DND-41 (cell line): ENCODE results near the gene GNRH2.

ENCODE experiments used
- ATAC-seq: fragments of 200-7000 bp; cut with Tn5 transposase; 3 replicates; pipeline ENCODE4 v1.9.1; 2021; ENCODE audit warnings: low read depth; ENCODE audit not compliant: insufficient read depth
- DNase-seq: peaks from one replicate; pipeline ENCODE4 v3.0.0-alpha.2; 2020
- H2AFZ ChIP-seq: 2 replicates; pipeline ENCODE4 v1.6.0; 2012; ENCODE audit warnings: low read depth, low read length
- H3K27ac ChIP-seq: 2 replicates; pipeline ENCODE4 v1.5.1; 2012; ENCODE audit warnings: low read length, inconsistent platforms
- H3K27me3 ChIP-seq: fragments of 200-600 bp; sonication (generic); 2 replicates; pipeline ENCODE4 v1.6.0; 2012; ENCODE audit warnings: low read length, mild to moderate bottlenecking, inconsistent platforms; ENCODE audit not compliant: insufficient read depth, poor library complexity
- H3K36me3 ChIP-seq: 2 replicates; pipeline ENCODE4 v1.5.1; 2012; ENCODE audit warnings: low read length, inconsistent platforms; ENCODE audit not compliant: insufficient read depth
- H3K4me1 ChIP-seq: 2 replicates; pipeline ENCODE4 v1.5.1; 2012; ENCODE audit warnings: mild to moderate bottlenecking, low read length; ENCODE audit not compliant: insufficient read depth
- H3K4me2 ChIP-seq: 2 replicates; pipeline ENCODE4 v1.6.0; 2012; ENCODE audit warnings: mild to moderate bottlenecking, moderate library complexity, low read length, inconsistent platforms; ENCODE audit not compliant: insufficient read depth
- H3K4me3 ChIP-seq, 2 experiments: fragments of 200-600 bp in 1 of 2; shearing (Covaris generic) in 1 of 2; 2 replicates each; pipeline ENCODE4 v1.5.1; 2012 to 2016; ENCODE audit warnings: inconsistent platforms in 2 of 2, low read length in 2 of 2, mild to moderate bottlenecking in 2 of 2, low read depth in 1 of 2, moderate library complexity in 1 of 2
- H3K79me2 ChIP-seq: 2 replicates; pipeline ENCODE4 v1.6.0; 2012; ENCODE audit warnings: low read length, inconsistent platforms; ENCODE audit not compliant: insufficient read depth
- H3K9ac ChIP-seq: 2 replicates; pipeline ENCODE4 v1.6.0; 2012; ENCODE audit warnings: low read depth, mild to moderate bottlenecking, inconsistent platforms, low read length, moderate library complexity
- H3K9me3 ChIP-seq: 2 replicates; pipeline ENCODE4 v1.5.1; 2012; ENCODE audit warnings: low read length, moderate library complexity, mild to moderate bottlenecking, inconsistent platforms; ENCODE audit not compliant: insufficient read depth, severe bottlenecking
- H4K20me1 ChIP-seq: 2 replicates; pipeline ENCODE4 v1.6.0; 2012; ENCODE audit warnings: low read length; ENCODE audit not compliant: insufficient read depth
- EZH2 ChIP-seq: IDR thresholded peaks from 3 replicates; pipeline ENCODE4 v1.6.1; 2012; ENCODE audit warnings: borderline replicate concordance, low read depth, mild to moderate bottlenecking, moderate library complexity, low read length, inconsistent platforms; ENCODE audit not compliant: severe bottlenecking
- TF ChIP-seq, protein P1 (sequence below): IDR thresholded peaks from 2 replicates; pipeline ENCODE4 v1.5.1; 2012; ENCODE audit warnings: borderline replicate concordance, low read length, moderate library complexity, mild to moderate bottlenecking; ENCODE audit not compliant: poor library complexity, severe bottlenecking; ENCODE audit errors: extremely low read depth

Gene GNRH2

DNA sequence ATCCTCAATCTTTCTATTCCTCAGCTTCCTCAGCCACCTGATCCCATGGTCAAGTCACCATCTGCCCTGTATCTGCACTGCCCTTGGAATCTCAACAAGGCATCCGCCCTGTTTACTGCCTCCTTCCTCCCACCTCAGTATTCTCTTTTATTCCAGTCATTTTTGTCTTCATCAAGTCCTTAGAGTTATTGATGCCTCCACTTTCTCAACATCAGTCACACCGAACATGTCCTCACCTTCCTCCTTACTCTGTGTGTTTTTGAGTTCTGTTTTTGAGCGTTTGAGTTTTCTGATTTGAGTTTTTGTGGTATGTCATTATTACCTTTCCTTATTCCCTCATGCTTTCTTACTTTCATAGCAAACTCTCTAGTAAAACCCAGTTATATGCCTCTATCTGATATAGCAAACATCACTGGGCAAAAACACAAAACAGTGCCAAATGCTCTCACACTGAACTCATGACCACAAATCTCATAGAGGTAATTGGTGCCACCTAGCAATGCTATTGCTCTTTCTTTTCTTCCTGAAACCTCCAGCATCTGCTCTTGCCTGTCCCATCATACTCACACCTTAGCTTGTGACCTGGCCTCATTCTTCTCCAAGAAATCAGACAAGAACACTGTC lies 11.8 kb upstream of the GNRH2 start:
- H3K27me3 ChIP-seq, result no peaks in the 10 kb centered on the region
- no peak overlapping the region for H3K9ac ChIP-seq
- H3K4me1 ChIP-seq, result no peaks in the 10 kb centered on the region
- H3K79me2 ChIP-seq, result no peaks in the 10 kb centered on the region
- no peaks in the 10 kb centered on the region for H4K20me1 ChIP-seq
- H3K4me3 ChIP-seq, result no peak overlapping the region
- H3K36me3 ChIP-seq, result peaks cover 83% of the 10 kb centered on the region
- no peaks in the 10 kb centered on the region for H3K9me3 ChIP-seq
- DNase-seq (no peak), ATAC-seq (no peak)
- H3K27ac ChIP-seq, result no peak overlapping the region
- TF ChIP-seq, protein P1, sequence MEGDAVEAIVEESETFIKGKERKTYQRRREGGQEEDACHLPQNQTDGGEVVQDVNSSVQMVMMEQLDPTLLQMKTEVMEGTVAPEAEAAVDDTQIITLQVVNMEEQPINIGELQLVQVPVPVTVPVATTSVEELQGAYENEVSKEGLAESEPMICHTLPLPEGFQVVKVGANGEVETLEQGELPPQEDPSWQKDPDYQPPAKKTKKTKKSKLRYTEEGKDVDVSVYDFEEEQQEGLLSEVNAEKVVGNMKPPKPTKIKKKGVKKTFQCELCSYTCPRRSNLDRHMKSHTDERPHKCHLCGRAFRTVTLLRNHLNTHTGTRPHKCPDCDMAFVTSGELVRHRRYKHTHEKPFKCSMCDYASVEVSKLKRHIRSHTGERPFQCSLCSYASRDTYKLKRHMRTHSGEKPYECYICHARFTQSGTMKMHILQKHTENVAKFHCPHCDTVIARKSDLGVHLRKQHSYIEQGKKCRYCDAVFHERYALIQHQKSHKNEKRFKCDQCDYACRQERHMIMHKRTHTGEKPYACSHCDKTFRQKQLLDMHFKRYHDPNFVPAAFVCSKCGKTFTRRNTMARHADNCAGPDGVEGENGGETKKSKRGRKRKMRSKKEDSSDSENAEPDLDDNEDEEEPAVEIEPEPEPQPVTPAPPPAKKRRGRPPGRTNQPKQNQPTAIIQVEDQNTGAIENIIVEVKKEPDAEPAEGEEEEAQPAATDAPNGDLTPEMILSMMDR, result no peak
- no peak for TF ChIP-seq EZH2
- no peak overlapping the region for H2AFZ ChIP-seq
- no peak overlapping the region for H3K4me2 ChIP-seq

DNA sequence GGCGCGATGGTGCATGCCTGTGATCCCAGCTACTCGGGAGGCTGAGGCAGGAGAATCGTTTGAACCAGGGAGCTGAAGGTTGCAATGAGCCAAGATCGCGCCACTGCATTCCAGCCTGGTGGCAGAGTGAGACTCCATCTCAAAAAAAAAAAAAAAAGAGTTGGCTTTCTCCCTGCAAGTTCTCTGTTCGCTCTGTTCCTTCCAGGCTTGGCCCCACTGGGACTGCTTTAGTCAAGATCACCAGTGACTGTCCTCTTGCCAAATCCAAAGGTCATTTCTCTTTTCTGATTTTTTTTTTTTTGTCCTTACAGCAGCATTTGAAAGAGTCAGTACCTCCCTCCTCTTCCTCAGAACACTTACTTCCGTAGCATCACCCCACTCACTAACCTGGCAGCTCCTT lies 10.8 kb upstream of the GNRH2 start:
- no peak overlapping the region for H3K4me2 ChIP-seq
- H3K79me2 ChIP-seq, result no peaks in the 10 kb centered on the region
- H3K4me3 ChIP-seq, result no peak overlapping the region
- ATAC-seq, result no peak
- no peaks in the 10 kb centered on the region for H3K4me1 ChIP-seq
- no peaks in the 10 kb centered on the region for H3K9me3 ChIP-seq
- TF ChIP-seq EZH2, result no peak
- TF ChIP-seq, protein P1, result no peak
- DNase-seq, result no peak
- H3K27ac ChIP-seq, result no peak overlapping the region
- no peak overlapping the region for H2AFZ ChIP-seq
- no peak overlapping the region for H3K9ac ChIP-seq
- no peaks in the 10 kb centered on the region for H4K20me1 ChIP-seq
- H3K36me3 ChIP-seq, result peaks cover 83% of the 10 kb centered on the region
- no peaks in the 10 kb centered on the region for H3K27me3 ChIP-seq

DNA sequence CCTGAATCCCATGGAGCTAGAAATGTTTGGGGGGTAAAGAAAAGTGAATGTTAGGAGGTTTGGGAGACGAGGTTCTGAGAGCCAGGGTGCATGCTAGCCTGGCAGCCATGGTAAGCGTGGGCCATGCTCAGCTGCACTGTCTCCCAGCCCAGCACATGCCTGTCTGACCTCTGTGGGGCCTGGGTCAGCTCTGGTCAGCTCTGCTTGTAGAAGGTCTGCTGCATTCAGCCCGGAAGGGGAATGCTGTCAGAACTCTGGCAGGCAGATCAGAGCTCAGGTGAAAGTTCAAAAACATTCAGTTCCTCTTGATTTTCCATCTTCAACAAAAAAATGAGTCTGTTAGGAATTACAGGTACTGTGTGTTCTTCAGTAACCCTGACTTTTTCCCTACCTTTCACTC lies 5.8 kb upstream of the GNRH2 start:
- H3K27ac ChIP-seq, result no peak overlapping the region
- no peaks in the 10 kb centered on the region for H3K27me3 ChIP-seq
- H3K36me3 ChIP-seq, result peaks cover 73% of the 10 kb centered on the region
- H3K79me2 ChIP-seq, result no peaks in the 10 kb centered on the region
- no peak overlapping the region for H3K4me2 ChIP-seq
- TF ChIP-seq EZH2, result no peak
- TF ChIP-seq, protein P1, result no peak
- H3K9me3 ChIP-seq, result no peaks in the 10 kb centered on the region
- no peaks in the 10 kb centered on the region for H4K20me1 ChIP-seq
- no peak overlapping the region for H2AFZ ChIP-seq
- DNase-seq, result no peak
- no peaks in the 10 kb centered on the region for H3K4me1 ChIP-seq
- ATAC-seq, result no peak
- H3K9ac ChIP-seq, result no peak overlapping the region
- H3K4me3 ChIP-seq, result no peak overlapping the region

DNA sequence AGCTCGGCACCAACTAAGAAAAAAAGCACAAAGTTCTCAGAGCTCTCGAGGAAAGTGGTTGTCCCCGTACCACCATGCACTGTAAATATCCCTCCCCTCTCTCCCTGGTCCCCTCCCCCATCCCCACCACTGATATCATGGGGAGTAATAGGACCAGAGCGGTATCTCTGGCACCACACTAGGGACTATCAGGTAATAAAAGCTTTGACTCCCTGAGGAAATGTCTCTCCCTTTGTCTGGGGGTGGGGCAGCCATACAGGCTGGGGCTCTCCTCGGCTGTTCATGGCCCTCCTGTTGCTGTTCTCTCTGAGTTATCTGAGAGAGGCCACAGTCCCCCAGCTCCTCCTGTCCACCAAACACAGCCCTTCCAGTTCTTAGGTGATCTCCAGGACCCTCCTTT lies 5.0 kb upstream of the GNRH2 start:
- no peak for ATAC-seq
- Histone ChIP-seq H3K4me2 (no peak overlapping the region), H3K36me3 (peaks cover 68% of the 10 kb centered on the region)

More for the DNA sequence above, 5.0 kb upstream of the GNRH2 start:
- Histone ChIP-seq H3K4me1 (no peaks in the 10 kb centered on the region), H3K4me3 (no peak overlapping the region), H3K27me3 (no peaks in the 10 kb centered on the region), H3K79me2 (no peaks in the 10 kb centered on the region), H4K20me1 (no peaks in the 10 kb centered on the region), H2AFZ (no peak overlapping the region), H3K27ac (no peak overlapping the region), H3K9me3 (no peaks in the 10 kb centered on the region), H3K9ac (no peak overlapping the region)
- no peak for DNase-seq
- no peak for TF ChIP-seq EZH2
- TF ChIP-seq, protein P1, result no peak
